IMR-90 (cell line): Measurements from ENCODE around the gene KCNN3. TPM values are rescaled to one million over a fixed set of nuclear protein-coding genes. Genes with fewer than 3 reads are reported as not detected.

Experiments
- ATAC-seq: fragments of 200-7000 bp; cut with Tn5 transposase; 2 replicates; pipeline ENCODE4 v1.9.1; 2020; ENCODE audit warnings: low read depth, mild to moderate bottlenecking, moderate library complexity
- BruUV-seq: library from RNA; stranded (reverse); fragments of 400-500 nt; replicated peaks from 2 replicates; lab custom pipeline; 2021; lab: Mats Ljungman, UMichigan
- CTCF ChIA-PET: fragments of 300-600 bp; formaldehyde crosslinking; extraction: SDS; loops from one replicate; lab custom pipeline; 2021; ENCODE audit warnings: antibody characterized with exemption; lab: Yijun Ruan, JAX
- POLR2A ChIA-PET: fragments of 300-600 bp; sonication (Branson Sonifier 250); formaldehyde crosslinking; loops from one replicate; lab custom pipeline; 2022; ENCODE audit warnings: antibody characterized with exemption; ENCODE audit not compliant: unreplicated experiment; lab: Charles Lee
- DNase-seq: peaks from one replicate; pipeline ENCODE4 v3.0.0; 2013
- H2AFZ ChIP-seq: replicated peaks from 2 replicates; pipeline ENCODE3; 2013; ENCODE audit warnings: low read length, mild to moderate bottlenecking; ENCODE audit not compliant: poor library complexity
- H2AK5ac ChIP-seq: 2 replicates; pipeline ENCODE4 v1.6.1; 2013; ENCODE audit warnings: low read depth, low read length, inconsistent platforms
- H2AK9ac ChIP-seq: replicated peaks from 2 replicates; pipeline ENCODE3; 2013; ENCODE audit warnings: mild to moderate bottlenecking, low read depth, low read length, moderate library complexity; ENCODE audit not compliant: poor library complexity
- H2BK120ac ChIP-seq: 2 replicates; pipeline ENCODE4 v1.6.1; 2013; ENCODE audit warnings: low read depth, low read length, inconsistent platforms
- H2BK15ac ChIP-seq: 3 replicates; pipeline ENCODE4 v1.6.1; 2013; ENCODE audit warnings: low read depth, low read length, inconsistent platforms
- H2BK20ac ChIP-seq: 2 replicates; pipeline ENCODE4 v1.6.1; 2013; ENCODE audit warnings: low read depth, mild to moderate bottlenecking, inconsistent platforms, low read length, moderate library complexity
- H2BK5ac ChIP-seq: 2 replicates; pipeline ENCODE4 v1.6.1; 2013; ENCODE audit warnings: mild to moderate bottlenecking, low read depth, low read length, inconsistent platforms; ENCODE audit not compliant: poor library complexity, severe bottlenecking
- H3K14ac ChIP-seq: replicated peaks from 2 replicates; pipeline ENCODE4 v1.6.1; 2013; ENCODE audit warnings: low read depth, low read length, inconsistent platforms
- H3K18ac ChIP-seq: 2 replicates; pipeline ENCODE4 v1.6.1; 2013; ENCODE audit warnings: low read depth, low read length, control low read depth
- H3K23ac ChIP-seq: 2 replicates; pipeline ENCODE4 v1.6.1; 2013; ENCODE audit warnings: low read depth, low read length, inconsistent platforms
- H3K27ac ChIP-seq: 2 replicates; pipeline ENCODE4 v1.5.1; 2013; ENCODE audit warnings: mild to moderate bottlenecking, control low read depth, low read length; ENCODE audit not compliant: insufficient read depth
- H3K27me3 ChIP-seq: 2 replicates; pipeline ENCODE4 v1.6.1; 2013; ENCODE audit warnings: low read length; ENCODE audit not compliant: control insufficient read depth, insufficient read depth
- H3K36me3 ChIP-seq: 2 replicates; pipeline ENCODE4 v1.6.1; 2013; ENCODE audit warnings: low read length, mixed read lengths; ENCODE audit not compliant: control insufficient read depth, insufficient read depth
- H3K4ac ChIP-seq: 2 replicates; pipeline ENCODE4 v1.6.1; 2013; ENCODE audit warnings: low read depth, low read length, inconsistent platforms
- H3K4me1 ChIP-seq: 2 replicates; pipeline ENCODE4 v1.6.1; 2013; ENCODE audit warnings: low read length, mixed read lengths; ENCODE audit not compliant: control insufficient read depth, insufficient read depth
- H3K4me2 ChIP-seq: 2 replicates; pipeline ENCODE4 v1.6.1; 2013; ENCODE audit warnings: low read depth, mild to moderate bottlenecking, control low read depth, low read length, moderate library complexity
- H3K4me3 ChIP-seq: 2 replicates; pipeline ENCODE4 v1.5.1; 2013; ENCODE audit warnings: low read depth, mild to moderate bottlenecking, control low read depth, low read length, moderate library complexity; ENCODE audit not compliant: insufficient read depth
- H3K56ac ChIP-seq: 2 replicates; pipeline ENCODE4 v1.6.1; 2013; ENCODE audit warnings: low read length, inconsistent platforms; ENCODE audit not compliant: insufficient read depth; ENCODE audit errors: extremely low read depth
- H3K79me1 ChIP-seq, 2 experiments: 2 replicates each; pipeline ENCODE4 v1.6.1; 2013; ENCODE audit warnings: low read length in 2 of 2, inconsistent platforms in 1 of 2, low read depth in 1 of 2
- H3K9ac ChIP-seq: 2 replicates; pipeline ENCODE4 v1.6.1; 2013; ENCODE audit warnings: low read depth, low read length, control low read depth
- H3K9me1 ChIP-seq: 2 replicates; pipeline ENCODE4 v1.6.1; 2013; ENCODE audit warnings: low read length, inconsistent platforms; ENCODE audit not compliant: insufficient read depth
- H3K9me3 ChIP-seq: 2 replicates; pipeline ENCODE4 v1.6.1; 2013; ENCODE audit warnings: low read length; ENCODE audit not compliant: control insufficient read depth, insufficient read depth
- H4K20me1 ChIP-seq: 2 replicates; pipeline ENCODE4 v1.6.1; 2013; ENCODE audit warnings: low read length, inconsistent platforms; ENCODE audit not compliant: insufficient read depth
- H4K5ac ChIP-seq: 2 replicates; pipeline ENCODE4 v1.6.1; 2013; ENCODE audit warnings: mild to moderate bottlenecking, low read depth, low read length, control low read depth
- H4K8ac ChIP-seq, 2 experiments: 2 replicates each; pipeline ENCODE4 v1.6.1; 2013; ENCODE audit warnings: low read depth in 2 of 2, low read length in 2 of 2, control low read depth in 1 of 2, inconsistent platforms in 1 of 2
- H4K91ac ChIP-seq: 2 replicates; pipeline ENCODE4 v1.6.1; 2013; ENCODE audit warnings: low read depth, low read length, inconsistent platforms; ENCODE audit not compliant: insufficient read depth
- BHLHE40 ChIP-seq: fragments of 150-350 bp; IDR thresholded peaks from 2 replicates; pipeline ENCODE4 v1.6.1; 2016; ENCODE audit warnings: mild to moderate bottlenecking, low read depth, low read length
- CEBPB ChIP-seq: IDR thresholded peaks from 2 replicates; pipeline ENCODE4 v1.6.1; 2012; ENCODE audit warnings: low read depth, low read length, improper control_type of control experiment
- CHD1 ChIP-seq: IDR thresholded peaks from 2 replicates; pipeline ENCODE4 v1.6.1; 2012; ENCODE audit warnings: low read depth, low read length, improper control_type of control experiment
- FOS ChIP-seq: fragments of 150-350 bp; IDR thresholded peaks from 2 replicates; pipeline ENCODE4 v1.6.1; 2016; ENCODE audit warnings: low read depth, low read length
- MAZ ChIP-seq: IDR thresholded peaks from 2 replicates; pipeline ENCODE4 v1.6.1; 2012; ENCODE audit warnings: low read depth, mild to moderate bottlenecking, low read length, improper control_type of control experiment, moderate library complexity, borderline replicate concordance
- MXI1 ChIP-seq: IDR thresholded peaks from 2 replicates; pipeline ENCODE4 v1.6.1; 2012; ENCODE audit warnings: low read depth, mild to moderate bottlenecking, low read length, moderate library complexity, borderline replicate concordance
- NFE2L2 ChIP-seq: fragments of 150-350 bp; IDR thresholded peaks from 2 replicates; pipeline ENCODE4 v1.6.1; 2016; ENCODE audit warnings: low read depth, mild to moderate bottlenecking, low read length
- POLR2A ChIP-seq: IDR thresholded peaks from 2 replicates; pipeline ENCODE4 v1.6.1; 2012; ENCODE audit warnings: mild to moderate bottlenecking, low read depth, low read length
- RCOR1 ChIP-seq: IDR thresholded peaks from 2 replicates; pipeline ENCODE4 v1.6.1; 2012; ENCODE audit warnings: mild to moderate bottlenecking, low read length, improper control_type of control experiment; ENCODE audit not compliant: insufficient replicate concordance
- RFX5 ChIP-seq: IDR thresholded peaks from 2 replicates; pipeline ENCODE4 v1.8.0; 2012; ENCODE audit warnings: low read depth, mild to moderate bottlenecking, low read length, moderate library complexity
- SMC3 ChIP-seq: fragments of 150-350 bp; IDR thresholded peaks from 2 replicates; pipeline ENCODE4 v1.6.1; 2016; ENCODE audit warnings: low read depth, mild to moderate bottlenecking, antibody characterized with exemption, low read length, moderate library complexity
- USF2 ChIP-seq: fragments of 150-350 bp; IDR thresholded peaks from 2 replicates; pipeline ENCODE4 v1.6.1; 2017; ENCODE audit warnings: mild to moderate bottlenecking, antibody characterized with exemption, low read length, low read depth
- WGBS, 2 experiments: methylation state at CpG; one replicate each; pipeline versions ENCODE4 v1.1.5 to v1.1.7; 2013; ENCODE audit warnings: missing lambda C conversion rate in 2 of 2; ENCODE audit not compliant: insufficient read length in 1 of 2; ENCODE audit errors: extremely low coverage in 2 of 2; 5-methylcytosine and 5-hydroxymethylcytosine counted together
- dilution Hi-C: fragments of 300-500 bp; cut with HindIII; formaldehyde crosslinking; loops from one replicate; pipeline ENCODE4 v1.14.3; 2018; ENCODE audit warnings: low sequenced_read_pairs; ENCODE audit not compliant: unreplicated experiment
- in situ Hi-C: fragments of 300-500 bp; cut with MboI; formaldehyde crosslinking; loops from 3 replicates; pipeline ENCODE4 v1.14.3; 2019; ENCODE audit warnings: low sequenced_read_pairs, inconsistent platforms, mixed read lengths
- intact Hi-C: fragments of 100-400 bp; cut with micrococcal nuclease; formaldehyde crosslinking; loops from 2 replicates; pipeline ENCODE4 v1.10.0; 2022
- polyA plus RNA-seq, 3 experiments: library from polyadenylated mRNA; depleted of rRNA; stranded (reverse); fragments of >200 nt; gene quantifications; 2 replicates each; pipeline ENCODE4 v1.2.3, GENCODE V29; 2012; ENCODE audit warnings: low replicate concordance in 1 of 3
- total RNA-seq: library from RNA; depleted of rRNA; stranded (reverse); fragments of >200 nt; gene quantifications from 2 replicates; pipeline ENCODE4 v1.2.3, GENCODE V29; 2012
- TF ChIP-seq, protein P1 (sequence below): fragments of 150-350 bp; IDR thresholded peaks from 2 replicates; pipeline ENCODE4 v1.6.1; 2016; ENCODE audit warnings: low read depth, mild to moderate bottlenecking, low read length, moderate library complexity, borderline replicate concordance

Gene KCNN3
- total and polyA plus RNA-seq, 2 of the 4 experiments (the other 2 are of a cell fraction), result 0.02 TPM; not detected in 1

GRCh38 chr1:154856544-154856943, 13.5 kb downstream of the KCNN3 start:
- ChIA-PET CTCF (no interaction called here), POLR2A (no interaction called here)
- no peak overlapping the region for H2BK20ac ChIP-seq
- H2BK15ac ChIP-seq, result no peak overlapping the region
- H3K4me2 ChIP-seq, result no peak overlapping the region
- H3K14ac ChIP-seq, result no peak overlapping the region
- no peak overlapping the region for H3K9ac ChIP-seq
- H3K4me3 ChIP-seq, result no peak overlapping the region
- no peak overlapping the region for H3K18ac ChIP-seq
- 86% methylated on average over 1 of the region's 3 CpGs; no CpG with 5 or more reads in 1 of the 2 experiments for WGBS, 2 experiments
- no peak overlapping the region for H2AK5ac ChIP-seq
- BruUV-seq, result no TSS peak
- TF ChIP-seq CEBPB, result no peak
- TF ChIP-seq MXI1, result no peak
- TF ChIP-seq MAZ, result no peak
- no peak for TF ChIP-seq USF2
- no peak for TF ChIP-seq RFX5
- no peak for TF ChIP-seq RCOR1
- TF ChIP-seq SMC3, result no peak
- no peak for TF ChIP-seq BHLHE40
- TF ChIP-seq NFE2L2, result no peak
- TF ChIP-seq, protein P1, sequence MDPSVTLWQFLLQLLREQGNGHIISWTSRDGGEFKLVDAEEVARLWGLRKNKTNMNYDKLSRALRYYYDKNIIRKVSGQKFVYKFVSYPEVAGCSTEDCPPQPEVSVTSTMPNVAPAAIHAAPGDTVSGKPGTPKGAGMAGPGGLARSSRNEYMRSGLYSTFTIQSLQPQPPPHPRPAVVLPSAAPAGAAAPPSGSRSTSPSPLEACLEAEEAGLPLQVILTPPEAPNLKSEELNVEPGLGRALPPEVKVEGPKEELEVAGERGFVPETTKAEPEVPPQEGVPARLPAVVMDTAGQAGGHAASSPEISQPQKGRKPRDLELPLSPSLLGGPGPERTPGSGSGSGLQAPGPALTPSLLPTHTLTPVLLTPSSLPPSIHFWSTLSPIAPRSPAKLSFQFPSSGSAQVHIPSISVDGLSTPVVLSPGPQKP, result no peak
- no peak for TF ChIP-seq CHD1
- TF ChIP-seq FOS, result no peak
- no peak for TF ChIP-seq POLR2A
- H3K4me1 ChIP-seq, result peaks cover 4% of the 10 kb centered on the region; the same call in 1 of the 2 replicates
- dilution Hi-C loops (no loop called here), intact Hi-C loops (no loop called here), in situ Hi-C loops (no loop called here)
- no peak overlapping the region for H3K23ac ChIP-seq
- no peak overlapping the region for H4K8ac ChIP-seq
- H3K27ac ChIP-seq, result no peak overlapping the region
- no peaks in the 10 kb centered on the region for H3K79me1 ChIP-seq
- peaks cover 22% of the 10 kb centered on the region for H3K27me3 ChIP-seq
- no peak overlapping the region for H2BK120ac ChIP-seq
- H3K36me3 ChIP-seq, result no peaks in the 10 kb centered on the region
- H3K56ac ChIP-seq, result no peak overlapping the region
- no peak overlapping the region for H3K4ac ChIP-seq
- DNase-seq (no peak), ATAC-seq (no peak)
- H4K5ac ChIP-seq, result no peak overlapping the region
- no peak overlapping the region for H2BK5ac ChIP-seq
- no peaks in the 10 kb centered on the region for H4K20me1 ChIP-seq
- H2AK9ac ChIP-seq, result no peak overlapping the region
- no peak overlapping the region for H4K91ac ChIP-seq
- no peak overlapping the region for H2AFZ ChIP-seq
- H3K9me1 ChIP-seq, result peaks cover 3% of the 10 kb centered on the region; the same call in 1 of the 2 replicates
- H3K9me3 ChIP-seq, result no peaks in the 10 kb centered on the region
